HUES64 (cell line): ENCODE results near the gene MYNN.

Source experiments
- H3K27ac ChIP-seq: 2 replicates; pipeline ENCODE4 v1.7.0; 2013; ENCODE audit warnings: low read depth, low read length, inconsistent platforms
- H3K27me3 ChIP-seq: 2 replicates; pipeline ENCODE4 v1.6.1; 2013; ENCODE audit warnings: mild to moderate bottlenecking, low read length; ENCODE audit not compliant: insufficient read depth
- H3K36me3 ChIP-seq: 2 replicates; pipeline ENCODE4 v1.6.1; 2013; ENCODE audit warnings: mild to moderate bottlenecking, low read length; ENCODE audit not compliant: insufficient read depth
- H3K4me1 ChIP-seq: 2 replicates; pipeline ENCODE4 v1.6.1; 2013; ENCODE audit warnings: mild to moderate bottlenecking, low read length, moderate library complexity; ENCODE audit not compliant: insufficient read depth
- H3K4me3 ChIP-seq: 2 replicates; pipeline ENCODE4 v1.5.1; 2013; ENCODE audit warnings: mild to moderate bottlenecking, low read length, moderate library complexity
- H3K9ac ChIP-seq: 2 replicates; pipeline ENCODE4 v1.6.1; 2013; ENCODE audit warnings: mild to moderate bottlenecking, low read depth, low read length
- H3K9me3 ChIP-seq: 2 replicates; pipeline ENCODE4 v1.6.1; 2013; ENCODE audit warnings: low read depth, low read length; ENCODE audit not compliant: insufficient read depth
- WGBS: fragments of 150-250, 120-280 bp; methylation state at CpG from one replicate; pipeline ENCODE4 v1.1.7; 2013; ENCODE audit warnings: missing lambda C conversion rate; 5-methylcytosine and 5-hydroxymethylcytosine counted together

The MYNN gene

DNA sequence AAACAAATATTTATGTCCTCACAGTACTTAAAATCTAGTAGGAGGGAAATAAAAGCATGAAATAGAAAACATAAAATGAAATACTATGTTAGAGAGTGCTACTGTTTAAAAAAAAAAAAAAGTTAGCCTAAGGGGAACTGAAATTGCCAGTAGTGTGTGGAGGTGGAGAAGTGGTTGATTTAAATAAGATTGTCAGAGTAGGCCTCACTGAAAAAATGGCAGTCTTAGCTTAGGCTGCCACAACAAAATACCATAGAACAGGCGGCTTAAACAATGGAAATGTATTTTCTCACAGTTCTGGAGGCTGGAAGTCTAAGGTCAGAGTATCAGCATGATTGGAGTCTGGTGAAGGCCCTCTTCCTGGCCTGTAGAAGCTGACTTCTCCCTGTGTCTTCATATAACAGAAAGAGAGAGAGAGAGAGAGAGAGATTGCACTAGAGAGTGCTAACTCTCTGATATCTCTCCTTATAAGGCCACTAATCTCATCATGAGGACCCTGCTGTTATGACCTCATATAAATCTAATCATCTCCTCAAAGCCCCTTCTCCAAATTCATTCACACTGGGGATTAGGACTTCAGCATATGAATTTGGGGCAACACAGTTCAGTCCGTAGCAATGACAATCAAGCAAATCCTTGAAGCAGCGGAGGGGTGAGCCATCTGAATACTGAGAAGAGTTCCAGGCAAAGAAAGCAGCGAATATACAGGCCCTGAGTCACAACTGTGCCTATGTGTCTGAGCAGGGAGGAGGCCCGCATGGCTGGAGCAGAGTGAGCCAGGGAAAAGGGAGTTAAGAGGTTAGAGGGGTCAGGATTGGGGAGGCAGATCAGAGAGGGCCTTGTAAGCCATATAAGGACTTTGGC lies 63.1 kb downstream of the MYNN start:
- WGBS, result 67% methylated on average over 5 of the region's 5 CpGs
- Histone ChIP-seq H3K9ac (peak overlapping the region; percentile 11; the same call in 1 of the 2 replicates), H3K4me1 (no peaks in the 10 kb centered on the region), H3K36me3 (no peaks in the 10 kb centered on the region), H3K27ac (no peak overlapping the region), H3K9me3 (no peaks in the 10 kb centered on the region), H3K27me3 (no peaks in the 10 kb centered on the region), H3K4me3 (no peak overlapping the region)

- Histone ChIP-seq H3K27ac (no peak overlapping the region), H3K9ac (peak overlapping the region; percentile 11; the same call in 1 of the 2 replicates)
Observed at GRCh38 chr3:169836942-169837275, 63.7 kb downstream of the MYNN start.

GRCh38 chr3:169838511-169839030 lies 65.4 kb downstream of the MYNN start:
- Histone ChIP-seq H3K4me1 (no peaks in the 10 kb centered on the region), H3K4me3 (no peak overlapping the region)

More at GRCh38 chr3:169836942-169837275, 63.7 kb downstream of the MYNN start:
- no peaks in the 10 kb centered on the region for H3K4me1 ChIP-seq
- H3K4me3 ChIP-seq, result no peak overlapping the region
- H3K36me3 ChIP-seq, result no peaks in the 10 kb centered on the region
- no peaks in the 10 kb centered on the region for H3K27me3 ChIP-seq
- WGBS, result 87% methylated on average over 3 of the region's 3 CpGs
- H3K9me3 ChIP-seq, result no peaks in the 10 kb centered on the region

More at GRCh38 chr3:169838511-169839030, 65.4 kb downstream of the MYNN start:
- Histone ChIP-seq H3K27ac (no peak overlapping the region), H3K36me3 (no peaks in the 10 kb centered on the region), H3K27me3 (no peaks in the 10 kb centered on the region), H3K9me3 (no peaks in the 10 kb centered on the region), H3K9ac (no peak overlapping the region)
- WGBS, result 100% methylated on average over 1 of the region's 1 CpG
